Activated CD4-positive, alpha-beta T cell treated with anti-CD3 and anti-CD28 coated beads for 36 hours (primary cell): Measurements from ENCODE around the gene AP5Z1. TPM values are rescaled to one million over a fixed set of nuclear protein-coding genes. Genes with fewer than 3 reads are reported as not detected.
A peak's percentile ranks its signal among the peaks of the same experiment; 100 is the strongest.

ENCODE experiments used
- ATAC-seq: fragments of 200-7000 bp; cut with Tn5 transposase; one replicate; pipeline ENCODE4 v1.10.0; 2021; ENCODE audit warnings: mild to moderate bottlenecking, moderate library complexity
- CTCF ChIA-PET: fragments of 350-600 bp; sonication (Branson Sonifier 250); formaldehyde crosslinking; loops from one replicate; lab custom pipeline; 2021; ENCODE audit warnings: antibody characterized with exemption; lab: Charles Lee
- POLR2A ChIA-PET: fragments of 350-600 bp; sonication (Branson Sonifier 250); formaldehyde crosslinking; loops from one replicate; lab custom pipeline; 2021; ENCODE audit warnings: antibody characterized with exemption, inconsistent platforms; lab: Charles Lee
- DNase-seq: peaks from one replicate; pipeline ENCODE4 v3.0.0-alpha.2; 2020
- H3K27ac Mint-ChIP-seq: one replicate; pipeline ENCODE4 v1.8.0; 2021; ENCODE audit warnings: mixed read lengths
- H3K27me3 Mint-ChIP-seq: one replicate; pipeline ENCODE4 v1.8.0; 2021; ENCODE audit warnings: mixed read lengths
- H3K36me3 Mint-ChIP-seq: one replicate; pipeline ENCODE4 v1.8.0; 2021; ENCODE audit warnings: low read depth, mixed read lengths
- H3K4me1 Mint-ChIP-seq: one replicate; pipeline ENCODE4 v1.8.0; 2021; ENCODE audit warnings: mixed read lengths
- H3K4me3 Mint-ChIP-seq: one replicate; pipeline ENCODE4 v1.8.0; 2021; ENCODE audit warnings: mild to moderate bottlenecking, moderate library complexity, mixed read lengths
- H3K9me3 Mint-ChIP-seq: one replicate; pipeline ENCODE4 v1.8.0; 2021; ENCODE audit warnings: low read depth, mixed read lengths
- intact Hi-C, 2 experiments: fragments of 100-400 bp; cut with DNase I in 1 of 2; cut with micrococcal nuclease in 1 of 2; formaldehyde crosslinking; loops; one replicate each; pipeline versions ENCODE4 v1.14.2 to v1.15.1; 2022 to 2024; cut with DNase I, micrococcal nuclease
- total RNA-seq, 2 experiments: library from RNA; stranded (reverse); gene quantifications; one replicate each; pipeline ENCODE4 v1.2.3, GENCODE V29; 2021

The AP5Z1 gene
- total RNA-seq, 2 experiments from 2014 or later: 21.0 to 26.4 TPM

DNA sequence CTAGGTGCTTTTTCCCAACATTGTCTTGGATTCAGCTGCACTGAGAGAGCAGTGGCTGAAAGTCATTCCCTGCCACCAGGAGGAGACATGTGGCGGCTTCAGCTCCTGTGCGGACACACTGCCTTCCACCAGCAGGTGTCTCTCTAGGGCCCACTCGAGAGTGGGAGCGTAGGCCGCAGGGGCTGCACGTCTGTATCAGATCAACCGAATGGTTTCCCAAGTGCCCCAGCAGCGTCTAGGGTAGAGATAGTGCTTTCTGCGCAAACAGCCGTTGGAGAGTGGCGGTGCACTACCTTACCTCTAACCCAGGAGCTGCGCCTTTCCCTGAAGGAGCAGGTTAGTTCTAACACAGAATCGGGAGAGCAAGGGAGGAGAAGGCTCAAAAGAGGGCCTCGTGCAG is 54.8 kb downstream of the AP5Z1 start:
- Mint-ChIP-seq H3K4me1 (peaks cover 2% of the 10 kb centered on the region), H3K27me3 (no peaks in the 10 kb centered on the region), H3K36me3 (no peaks in the 10 kb centered on the region), H3K9me3 (no peaks in the 10 kb centered on the region), H3K4me3 (no peak overlapping the region), H3K27ac (no peak overlapping the region)
- ChIA-PET POLR2A (no interaction called here), CTCF (interaction anchor here (0.5 to 2.3 kb wide), 11 partner anchors 23 to 525 kb away, joined by 3 to 10 read pairs (median 3); partner anchors contain the start of gene RADIL)
- intact Hi-C loops: loop anchor here in 1 of 2 experiments (1.0 kb wide), 2 partner anchors 53 to 255 kb away; partner anchors contain the start of gene RADIL
- ATAC-seq (peak; percentile 93), DNase-seq (peak; percentile 81)

DNA sequence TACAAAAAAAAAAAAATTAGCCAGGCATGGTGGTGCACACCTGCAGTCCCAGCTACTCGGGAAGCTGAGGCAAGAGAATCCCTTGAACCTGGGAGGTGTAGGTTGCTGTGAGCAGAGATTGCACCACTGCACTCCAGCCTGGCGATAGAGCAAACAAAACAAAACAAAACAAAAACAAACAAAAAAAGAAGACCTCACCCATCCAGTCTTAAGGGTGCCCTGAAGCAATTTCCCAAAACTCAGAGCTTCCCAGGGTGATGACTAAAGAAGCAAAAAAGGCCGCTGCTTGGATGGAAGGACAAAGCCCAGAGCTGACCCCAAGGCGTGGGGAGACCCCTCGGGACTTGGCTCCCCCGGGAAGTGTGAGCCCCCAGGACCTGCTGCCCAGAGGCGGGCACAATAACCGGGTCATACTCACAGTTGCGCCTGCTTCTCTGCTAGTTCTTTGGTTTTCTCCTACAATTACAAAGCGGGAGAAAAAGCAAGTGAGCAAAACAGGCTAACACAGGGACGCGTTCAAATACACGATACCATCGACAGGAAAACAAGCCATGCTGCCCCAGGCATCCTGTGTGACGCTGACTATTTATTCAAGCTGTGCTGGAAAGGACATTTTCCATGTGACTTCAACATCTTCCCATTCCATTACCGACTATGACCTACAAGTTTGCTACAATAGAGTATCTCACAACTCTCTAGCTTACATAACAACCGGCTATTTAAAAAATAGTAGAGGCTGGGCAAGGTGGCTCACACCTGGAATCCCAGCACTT is 56.5 kb downstream of the AP5Z1 start:
- Mint-ChIP-seq H3K9me3 (no peaks in the 10 kb centered on the region), H3K4me1 (peaks cover 2% of the 10 kb centered on the region), H3K27ac (no peak overlapping the region), H3K36me3 (no peaks in the 10 kb centered on the region), H3K27me3 (no peaks in the 10 kb centered on the region), H3K4me3 (no peak overlapping the region)
- POLR2A ChIA-PET: no interaction called here
- intact Hi-C loops: no loop called here
- CTCF ChIA-PET: interaction anchor here (0.7 to 2.2 kb wide), 3 partner anchors 52 to 435 kb away, joined by 3 to 10 read pairs (median 4); partner anchors contain the start of gene RADIL
- ATAC-seq (no peak), DNase-seq (no peak)

DNA sequence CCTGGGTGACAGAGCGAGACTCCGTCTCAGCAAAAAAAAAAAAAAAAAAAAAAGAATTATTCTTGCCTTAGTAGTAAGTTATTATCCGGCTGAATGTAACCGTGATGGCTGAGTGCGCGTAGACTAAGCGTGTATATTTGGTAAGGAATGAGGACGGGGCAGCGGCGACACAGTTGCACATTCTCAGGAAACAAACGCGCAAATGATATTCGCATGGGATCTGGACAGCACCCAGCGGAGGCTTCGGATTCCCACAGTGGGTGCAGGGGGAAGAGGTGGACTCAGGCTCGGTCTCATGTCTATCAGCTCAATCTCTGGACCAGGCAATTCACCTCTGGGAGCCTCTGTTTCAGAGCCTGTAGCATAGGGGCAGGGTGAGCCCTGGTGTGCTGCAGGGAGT is 57.3 kb downstream of the AP5Z1 start:
- ATAC-seq (no peak), DNase-seq (no peak)
- no peaks in the 10 kb centered on the region for H3K9me3 Mint-ChIP-seq
- no peaks in the 10 kb centered on the region for H3K36me3 Mint-ChIP-seq
- H3K27ac Mint-ChIP-seq: no peak overlapping the region
- no peak overlapping the region for H3K4me3 Mint-ChIP-seq
- POLR2A ChIA-PET: no interaction called here
- intact Hi-C loops: no loop called here
- H3K4me1 Mint-ChIP-seq: peaks cover 2% of the 10 kb centered on the region
- no peaks in the 10 kb centered on the region for H3K27me3 Mint-ChIP-seq
- CTCF ChIA-PET: no interaction called here

DNA sequence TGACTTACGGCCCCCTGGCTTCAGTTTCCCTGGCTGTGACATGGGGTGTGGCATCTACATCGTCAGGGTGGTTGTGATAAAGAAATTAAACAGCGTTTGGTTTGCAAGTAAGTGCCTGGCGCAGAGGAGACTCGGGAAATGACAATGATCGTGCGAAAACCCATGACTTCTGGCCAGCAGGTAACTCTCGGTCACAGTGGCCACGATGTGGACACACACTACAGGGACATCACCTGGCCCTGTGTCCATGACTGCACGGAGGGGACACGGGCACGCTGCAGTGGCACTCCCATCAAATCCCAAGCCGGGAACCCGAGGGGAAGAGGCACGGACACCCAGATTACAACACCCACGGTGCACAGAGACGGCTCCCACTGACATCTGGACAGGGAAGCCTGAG is 57.8 kb downstream of the AP5Z1 start:
- Mint-ChIP-seq H3K4me3 (no peak overlapping the region), H3K27me3 (no peaks in the 10 kb centered on the region), H3K27ac (no peak overlapping the region), H3K9me3 (no peaks in the 10 kb centered on the region), H3K36me3 (no peaks in the 10 kb centered on the region), H3K4me1 (peaks cover 2% of the 10 kb centered on the region)
- intact Hi-C loops: no loop called here
- ChIA-PET POLR2A (no interaction called here), CTCF (no interaction called here)
- ATAC-seq (no peak), DNase-seq (no peak)

DNA sequence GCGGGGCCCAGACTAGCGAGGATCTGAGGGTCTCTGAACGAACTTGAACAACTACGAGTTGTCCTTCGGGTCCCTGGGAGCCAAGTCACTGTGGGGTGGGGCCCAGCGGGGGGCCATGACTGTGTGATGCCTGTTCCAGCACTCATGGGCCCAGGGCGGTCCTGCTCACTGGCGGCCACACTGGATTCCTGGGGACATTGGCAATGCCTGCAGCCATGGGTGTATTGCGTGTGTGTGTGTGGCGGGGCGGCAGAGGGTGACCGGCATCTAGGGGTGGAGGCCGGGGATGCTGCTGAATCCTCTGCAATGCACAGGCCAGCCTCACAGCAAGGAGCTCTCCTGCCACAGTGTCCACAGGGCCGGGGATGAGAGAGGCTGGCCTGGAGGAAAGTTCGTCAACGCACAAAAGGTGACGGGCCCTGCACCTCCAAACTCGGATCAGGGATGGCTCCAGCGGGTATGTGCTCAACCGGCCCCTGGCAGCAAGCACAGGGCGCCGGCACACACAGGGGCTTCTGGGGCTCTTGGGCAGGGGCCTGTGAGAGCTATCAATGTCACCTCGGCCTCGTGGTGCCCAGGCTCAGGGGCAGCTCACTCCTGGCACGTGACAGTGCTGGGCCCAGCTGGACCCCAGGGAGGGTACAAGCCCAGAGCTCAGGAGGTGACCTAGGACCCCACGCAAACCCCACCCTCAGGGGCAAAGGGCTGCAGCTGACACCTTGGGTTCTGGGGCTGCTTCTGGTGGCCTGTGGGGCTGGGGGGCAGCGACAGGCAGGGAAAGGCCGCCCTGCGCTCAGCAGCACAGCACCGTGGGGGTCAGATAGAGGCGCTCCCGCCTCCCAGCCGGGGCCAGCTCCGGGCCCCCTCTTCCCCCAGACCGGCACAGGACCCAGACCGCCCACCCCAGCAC is 58.5 kb downstream of the AP5Z1 start:
- intact Hi-C loops: no loop called here
- CTCF ChIA-PET: no interaction called here

DNA sequence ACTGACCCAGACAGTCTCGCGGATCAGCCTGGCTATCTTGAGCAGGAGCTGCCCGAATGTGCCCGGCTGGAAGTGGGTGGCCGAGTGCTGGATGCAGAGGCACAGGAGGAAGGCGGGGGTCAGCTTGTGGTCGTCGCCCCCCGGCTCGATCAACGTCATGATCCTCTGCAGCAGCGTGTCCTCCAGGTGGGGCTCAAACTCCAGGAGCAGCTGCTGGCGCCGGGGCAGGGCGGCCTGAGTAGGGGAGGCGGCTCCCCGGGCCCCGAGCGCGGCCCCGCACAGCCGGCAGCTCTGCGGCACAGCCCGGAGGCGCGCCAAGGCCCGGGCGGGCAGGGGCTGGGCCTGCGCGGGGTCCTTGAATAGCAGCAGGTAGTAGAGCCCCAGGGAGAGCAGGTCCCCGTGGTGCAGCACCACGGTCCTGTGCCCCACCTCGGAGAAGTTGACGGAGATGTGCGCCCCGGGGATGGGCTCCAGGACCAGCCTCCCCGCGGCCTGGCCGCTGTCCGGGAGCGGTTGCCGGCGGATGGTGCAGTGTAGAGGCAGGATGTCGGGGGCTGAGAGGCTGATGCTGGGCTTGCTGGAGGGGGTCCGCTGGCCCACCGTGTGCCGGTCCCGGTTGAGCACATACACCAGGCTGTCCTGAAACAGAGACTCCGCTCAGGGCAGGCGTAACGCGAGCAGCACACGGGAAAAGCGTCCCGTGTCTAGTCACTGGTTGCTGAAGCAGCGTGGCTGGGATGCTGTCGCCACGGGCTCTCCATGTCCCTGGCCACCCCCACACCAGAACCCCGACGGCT is 59.4 kb downstream of the AP5Z1 start:
- no peak overlapping the region for H3K27ac Mint-ChIP-seq
- no peaks in the 10 kb centered on the region for H3K9me3 Mint-ChIP-seq
- ChIA-PET POLR2A (no interaction called here), CTCF (no interaction called here)
- DNase-seq (no peak), ATAC-seq (no peak)
- H3K4me3 Mint-ChIP-seq: no peak overlapping the region
- no peaks in the 10 kb centered on the region for H3K36me3 Mint-ChIP-seq
- H3K4me1 Mint-ChIP-seq: peaks cover 2% of the 10 kb centered on the region
- H3K27me3 Mint-ChIP-seq: no peaks in the 10 kb centered on the region
- intact Hi-C loops: no loop called here

More for the DNA sequence above, 58.5 kb downstream of the AP5Z1 start:
- Mint-ChIP-seq H3K27me3 (no peaks in the 10 kb centered on the region), H3K9me3 (no peaks in the 10 kb centered on the region), H3K27ac (no peak overlapping the region), H3K4me3 (no peak overlapping the region), H3K4me1 (peaks cover 2% of the 10 kb centered on the region), H3K36me3 (no peaks in the 10 kb centered on the region)
- DNase-seq (no peak), ATAC-seq (no peak)
- POLR2A ChIA-PET: no interaction called here

DNA sequence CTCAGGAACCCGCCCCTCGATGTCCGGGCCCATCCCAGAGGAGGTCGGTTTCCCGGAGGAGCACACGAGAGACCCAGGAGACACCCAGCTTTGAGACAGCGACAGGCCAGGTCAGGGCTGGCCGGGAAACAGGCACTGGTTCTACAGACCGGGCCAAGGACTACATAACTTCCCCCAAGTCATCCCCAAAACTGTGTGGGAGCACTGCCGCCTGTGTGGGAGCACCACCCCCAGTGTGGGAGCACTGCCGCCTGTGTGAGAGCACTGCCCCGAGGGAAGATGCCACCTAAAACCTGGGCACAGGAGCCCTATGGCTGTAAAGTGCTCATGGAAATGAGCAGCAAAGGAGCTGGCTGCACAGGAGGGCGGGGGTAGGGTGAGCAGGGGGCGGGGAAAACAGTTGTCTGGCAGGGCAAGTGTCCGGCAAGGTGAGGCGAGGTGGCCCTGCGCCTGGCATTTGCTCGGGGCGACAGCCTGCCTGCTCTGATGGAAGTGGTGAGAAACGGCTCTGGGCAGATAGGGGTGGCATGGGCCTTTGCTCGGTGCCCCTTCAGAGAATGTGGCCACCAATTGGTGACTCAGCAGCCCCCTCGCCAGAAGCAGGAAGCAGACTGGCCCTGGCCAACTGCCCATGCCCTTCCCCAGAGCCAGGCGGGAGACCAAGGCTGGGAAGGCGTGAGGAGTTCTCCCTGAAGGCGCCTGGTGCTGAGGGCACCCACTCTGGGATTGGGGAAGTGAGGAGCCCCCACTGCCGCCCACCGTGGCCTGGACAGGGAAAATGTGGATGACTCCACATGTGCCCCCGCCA is 60.2 kb downstream of the AP5Z1 start:
- Mint-ChIP-seq H3K27ac (no peak overlapping the region), H3K36me3 (no peaks in the 10 kb centered on the region), H3K4me1 (no peaks in the 10 kb centered on the region), H3K4me3 (no peak overlapping the region), H3K9me3 (no peaks in the 10 kb centered on the region), H3K27me3 (no peaks in the 10 kb centered on the region)
- intact Hi-C loops: no loop called here
- DNase-seq: no peak
- ChIA-PET POLR2A (no interaction called here), CTCF (no interaction called here)
- no peak for ATAC-seq

DNA sequence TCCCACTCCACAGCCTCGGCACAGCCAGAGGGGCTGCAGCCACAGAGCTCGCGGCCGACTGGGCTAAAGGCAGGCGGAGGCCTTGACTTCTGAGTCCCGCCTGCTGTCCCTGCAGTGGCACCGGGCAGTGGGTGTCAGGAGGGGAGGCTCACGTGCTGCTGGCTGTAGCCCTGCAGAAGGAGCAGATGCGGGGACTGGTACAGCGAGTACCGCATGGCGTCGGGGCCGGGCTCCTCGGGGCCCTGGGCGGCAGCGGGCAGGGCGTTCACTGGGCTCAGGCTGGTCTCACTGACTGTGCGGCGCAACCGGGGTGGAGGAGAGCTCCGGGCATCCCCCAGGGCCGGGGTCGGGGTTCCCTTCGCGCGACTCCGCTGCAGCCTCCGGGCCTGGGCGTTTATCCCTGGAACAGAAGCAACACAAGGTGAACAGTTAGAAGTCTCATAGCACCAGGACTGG is 60.8 kb downstream of the AP5Z1 start:
- Mint-ChIP-seq H3K9me3 (no peaks in the 10 kb centered on the region), H3K4me3 (no peak overlapping the region), H3K4me1 (no peaks in the 10 kb centered on the region), H3K27ac (no peak overlapping the region), H3K36me3 (no peaks in the 10 kb centered on the region), H3K27me3 (no peaks in the 10 kb centered on the region)
- DNase-seq (no peak), ATAC-seq (no peak)
- POLR2A ChIA-PET: no interaction called here
- intact Hi-C loops: no loop called here
- CTCF ChIA-PET: no interaction called here

DNA sequence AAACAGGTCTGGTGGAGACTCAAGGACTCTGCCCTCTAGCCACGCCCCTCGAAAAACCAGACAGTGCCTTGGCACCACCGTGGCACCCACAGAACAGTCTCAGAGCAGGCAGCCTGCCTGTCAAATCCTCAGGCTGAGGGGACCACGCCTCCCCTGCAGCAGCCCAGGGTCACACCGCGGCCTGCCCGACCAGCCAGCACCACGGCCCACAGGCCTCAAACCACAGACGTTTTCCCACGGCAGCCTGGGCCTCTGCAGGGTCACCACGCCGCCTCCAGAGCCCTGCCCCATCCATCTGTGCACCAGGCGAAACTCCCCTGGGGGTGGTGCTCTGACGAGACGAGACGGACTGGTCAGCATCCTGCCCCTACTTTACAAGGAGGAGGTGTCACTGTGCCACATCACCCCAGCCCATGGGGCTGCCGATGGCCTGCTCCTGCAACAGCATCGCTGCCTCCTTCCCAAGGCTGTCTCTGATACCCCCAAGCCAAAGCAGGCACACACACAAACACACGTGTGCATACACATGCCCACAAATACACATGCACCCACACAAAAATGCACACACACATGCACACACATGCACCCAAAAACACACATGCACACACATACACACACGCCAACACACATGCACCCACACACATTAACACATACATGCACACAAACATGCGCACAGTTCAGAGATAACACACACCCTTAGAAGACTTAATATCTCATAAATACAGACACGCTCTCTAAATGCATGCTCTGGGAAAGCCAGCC is 61.8 kb downstream of the AP5Z1 start:
- ATAC-seq: no peak
- H3K9me3 Mint-ChIP-seq: no peaks in the 10 kb centered on the region

More for the DNA sequence above, 61.8 kb downstream of the AP5Z1 start:
- POLR2A ChIA-PET: no interaction called here
- no peaks in the 10 kb centered on the region for H3K4me1 Mint-ChIP-seq
- H3K36me3 Mint-ChIP-seq: no peaks in the 10 kb centered on the region
- CTCF ChIA-PET: no interaction called here
- intact Hi-C loops: no loop called here
- DNase-seq: no peak
- no peak overlapping the region for H3K4me3 Mint-ChIP-seq
- no peak overlapping the region for H3K27ac Mint-ChIP-seq
- no peaks in the 10 kb centered on the region for H3K27me3 Mint-ChIP-seq
